Uterus (tissue), 2 donors: Measurements from ENCODE around the gene JCHAIN.
"Not testable (repeated sequence)": the region's sequence is repeated elsewhere in the genome, so short reads cannot be mapped to it uniquely, and the experiment has no call there.

Experiments used
- CTCF ChIP-seq, 4 experiments: fragments of 200-600 bp in 2 of 4; fragments of 450-650 bp in 2 of 4; sonication (generic) in 2 of 4; IDR thresholded peaks; one replicate each; pipeline ENCODE4 v1.5.1; 2016 to 2019; ENCODE audit warnings: antibody characterized with exemption in 4 of 4, mild to moderate bottlenecking in 2 of 4, moderate library complexity in 1 of 4
- POLR2A ChIP-seq, 2 donors: fragments of 450-650 bp; IDR thresholded peaks; one replicate each; pipeline ENCODE4 v1.6.1; 2016; ENCODE audit warnings: antibody characterized with exemption in 2 of 2, mild to moderate bottlenecking in 1 of 2, moderate library complexity in 1 of 2

DNA sequence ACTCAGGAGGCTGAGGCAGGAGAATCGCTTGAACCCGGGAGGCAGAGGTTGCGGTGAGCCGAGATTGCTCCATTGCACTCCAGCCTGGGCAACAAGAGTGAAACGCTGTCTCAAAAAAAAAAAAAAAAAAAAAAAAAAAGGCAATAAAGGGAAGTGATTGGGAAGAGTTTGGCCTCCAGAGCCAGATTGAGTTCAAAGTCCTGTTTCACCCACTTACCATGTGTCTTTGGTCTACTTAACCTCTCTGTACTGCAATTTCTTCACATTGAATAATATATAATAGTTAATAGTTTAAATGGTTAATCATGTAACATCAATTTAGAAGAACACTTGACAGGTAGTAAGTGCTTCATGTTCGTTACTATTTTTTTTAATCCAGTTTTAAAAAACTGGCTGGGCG, 28.3 kb upstream of the JCHAIN start:
- TF ChIP-seq CTCF, POLR2A (IDR thresholded peaks at IDR 0.05): not testable (repeated sequence)
